HG03565 (cell line): ENCODE measurements around the gene DGKI.
A peak's percentile ranks its signal among the peaks of the same experiment; 100 is the strongest.

ENCODE experiments used
- ATAC-seq: cut with Tn5 transposase; IDR thresholded peaks from one replicate; pipeline ENCODE4 v1.9.1; 2021; ENCODE audit warnings: mild to moderate bottlenecking, moderate library complexity; ENCODE audit not compliant: unreplicated experiment

The DGKI gene

DNA sequence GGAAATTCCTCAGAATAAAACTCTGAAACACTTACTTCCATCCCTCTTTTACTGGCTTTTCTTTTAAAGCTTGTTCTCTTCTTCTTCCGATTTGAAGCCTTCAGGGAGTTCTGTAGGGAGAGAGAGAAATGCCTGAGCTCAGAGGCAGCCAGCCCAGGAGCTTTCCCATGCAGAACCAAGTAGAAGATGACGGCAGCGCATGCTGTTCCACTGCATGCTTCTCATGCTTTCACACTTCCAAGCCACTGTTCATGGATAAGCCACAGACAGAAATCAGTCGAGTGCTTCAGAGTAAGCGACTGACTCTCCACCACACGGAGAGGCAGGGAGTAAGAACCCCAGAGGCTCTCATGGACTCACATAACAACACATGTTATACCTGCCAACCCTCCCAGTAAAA lies 237.3 kb downstream of the DGKI start:
- no peak for ATAC-seq

DNA sequence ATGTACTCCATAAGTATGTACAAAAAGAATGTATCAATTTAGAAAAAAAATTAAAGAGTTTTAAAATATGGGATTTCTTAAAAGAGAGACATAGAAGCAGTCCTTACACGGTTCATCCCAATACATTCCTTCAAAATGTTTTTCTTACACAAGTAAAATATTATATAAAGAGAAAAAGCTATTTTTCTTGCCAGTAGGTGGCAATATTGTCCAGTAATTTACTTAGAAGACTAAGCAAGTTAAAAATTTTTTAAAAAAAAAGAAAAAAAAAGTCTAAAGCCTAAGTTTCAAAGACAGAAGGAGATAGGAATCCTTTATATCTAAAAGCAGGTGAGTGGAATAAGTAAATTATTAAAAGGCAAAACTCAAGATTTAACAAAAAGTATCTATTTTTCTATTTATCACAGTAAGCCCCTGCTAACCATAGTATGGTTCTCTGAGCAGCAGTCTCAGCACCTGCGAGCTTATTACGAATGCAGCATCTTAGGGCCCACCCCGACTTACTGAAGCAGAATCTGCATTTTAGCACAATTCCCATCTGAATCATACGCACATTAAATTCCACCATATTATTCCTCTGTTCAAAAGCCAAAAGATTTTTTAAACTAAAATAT lies 240.6 kb downstream of the DGKI start:
- no peak for ATAC-seq

- ATAC-seq, result no peak
Observed at GRCh38 chr7:137603043-137603442, 243.7 kb downstream of the DGKI start.

DNA sequence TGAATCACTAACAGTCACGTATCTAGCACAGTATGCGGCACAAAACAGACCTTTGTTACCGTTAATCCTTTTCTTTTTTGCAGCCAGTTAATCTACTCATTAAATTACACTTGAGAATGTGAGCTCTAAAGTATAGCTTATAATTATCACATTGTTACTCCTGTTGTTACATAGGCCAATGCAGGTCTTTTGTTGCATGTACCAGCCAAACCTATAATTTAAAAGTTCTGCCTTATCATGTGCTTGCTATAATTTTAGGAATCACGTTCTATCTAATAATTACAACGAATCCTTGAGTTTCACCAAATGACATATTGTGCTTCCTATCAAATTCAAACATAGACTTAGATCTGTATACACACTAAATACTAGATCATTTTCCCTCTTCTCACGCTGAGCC lies 245.1 kb downstream of the DGKI start:
- no peak for ATAC-seq

DNA sequence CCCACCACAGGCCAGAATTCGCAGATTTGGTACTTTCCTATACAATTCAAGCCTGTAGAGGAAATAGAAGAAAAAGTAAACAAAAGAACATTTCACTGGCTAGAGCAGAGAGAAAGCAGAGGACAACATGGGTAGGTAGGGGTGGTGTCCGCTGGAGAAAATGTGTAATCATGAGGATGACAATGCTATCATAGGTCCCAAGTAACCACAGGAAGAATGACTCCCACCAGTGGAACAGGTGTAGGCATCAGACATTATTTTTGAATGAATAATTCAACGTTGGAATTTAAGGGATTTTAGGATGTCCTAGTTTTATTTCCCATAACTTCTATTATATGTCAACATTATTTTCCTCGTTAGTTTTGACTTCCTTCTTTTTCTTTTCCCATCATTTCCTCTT lies 248.9 kb downstream of the DGKI start:
- no peak for ATAC-seq

- ATAC-seq, result no peak
Observed at GRCh38 chr7:137593115-137593711, 253.6 kb downstream of the DGKI start.

- ATAC-seq, result peak; percentile 81
Observed at GRCh38 chr7:137592232-137592896, 254.4 kb downstream of the DGKI start.

GRCh38 chr7:137591421-137591837 lies 255.3 kb downstream of the DGKI start:
- ATAC-seq, result no peak

DNA sequence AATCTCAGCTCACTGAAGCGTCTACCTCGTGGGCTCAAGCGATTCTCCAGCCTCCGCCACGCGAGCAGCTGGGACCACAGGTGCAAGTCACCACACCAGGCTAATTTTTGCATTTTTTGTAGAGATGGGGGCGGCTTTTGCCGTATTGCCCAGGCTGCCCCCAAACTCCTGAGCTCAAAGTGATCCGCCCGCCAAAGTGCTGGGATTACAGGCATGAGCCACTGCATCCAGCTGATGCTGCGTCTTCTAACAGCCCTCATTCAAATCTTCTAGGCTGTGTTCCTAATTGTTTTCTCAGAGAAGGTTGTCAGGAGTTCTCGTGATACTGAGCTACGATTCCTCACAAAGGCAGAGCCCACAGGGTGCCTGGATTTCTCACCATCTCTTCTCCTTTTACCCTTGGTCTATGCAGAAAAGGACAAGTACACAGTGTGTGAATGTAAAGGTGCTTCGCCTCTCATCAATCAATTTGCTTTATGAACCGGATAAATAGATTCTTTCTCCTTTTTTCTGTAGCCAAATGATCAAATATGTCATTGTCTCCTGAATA lies 255.9 kb downstream of the DGKI start:
- ATAC-seq, result no peak

DNA sequence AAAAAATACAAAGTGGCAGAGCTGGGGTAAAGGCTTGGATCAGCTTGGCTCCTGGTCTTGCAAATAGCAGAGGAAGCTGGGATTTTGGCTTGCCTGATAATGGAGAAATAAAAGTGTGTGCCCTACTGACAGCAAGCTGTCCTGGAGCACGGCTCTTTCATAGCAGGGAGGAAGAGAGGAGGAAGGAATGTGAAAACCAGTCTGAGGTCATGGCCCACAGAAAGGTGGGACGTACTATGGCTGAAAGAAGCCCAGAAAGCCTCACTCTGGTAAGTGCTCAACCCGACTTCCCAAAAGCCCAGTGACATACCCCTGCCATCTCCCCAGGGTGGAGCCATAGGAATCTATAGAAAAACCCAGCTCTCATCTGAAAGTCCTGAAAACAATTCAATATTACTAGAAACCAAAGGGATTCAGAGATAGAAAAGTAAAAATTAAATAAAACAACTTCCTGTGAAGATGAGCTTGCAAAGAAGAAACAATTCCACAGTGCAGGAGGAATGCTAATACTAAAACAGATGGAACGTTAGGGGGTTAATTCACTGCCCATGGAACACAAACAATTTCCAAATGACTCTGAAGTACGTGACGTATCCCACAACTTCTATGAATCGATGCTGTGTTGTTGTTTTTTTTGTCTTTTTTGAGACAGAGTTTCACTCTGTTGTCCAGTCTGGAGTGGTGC lies 256.6 kb downstream of the DGKI start:
- ATAC-seq, result no peak

GRCh38 chr7:137587326-137587725 lies 259.4 kb downstream of the DGKI start:
- ATAC-seq, result no peak

DNA sequence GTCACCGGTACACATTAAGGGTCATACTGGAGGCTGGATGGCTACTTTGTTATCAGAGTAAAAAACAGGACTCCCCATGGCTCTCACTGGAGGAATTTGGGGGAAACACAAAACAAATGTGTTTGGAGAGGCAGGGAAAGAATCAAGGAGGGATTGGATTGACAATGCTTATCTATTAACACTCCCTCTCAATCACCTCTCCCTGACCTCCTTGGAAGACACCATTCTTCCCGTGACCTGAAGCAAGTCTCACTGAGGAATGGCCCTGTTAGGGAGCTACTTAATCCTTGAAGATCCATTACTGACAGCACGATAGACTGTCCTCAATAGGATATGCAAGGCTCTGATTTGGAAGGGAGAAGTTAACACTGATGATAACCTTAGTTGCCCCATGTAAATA lies 261.2 kb downstream of the DGKI start:
- ATAC-seq, result no peak

- no peak for ATAC-seq
Observed at GRCh38 chr7:137583172-137583571, 263.6 kb downstream of the DGKI start.

- ATAC-seq, result no peak
Observed at GRCh38 chr7:137579913-137580640, 266.7 kb downstream of the DGKI start.

- ATAC-seq, result no peak
Observed at GRCh38 chr7:137578541-137578940, 268.2 kb downstream of the DGKI start.

GRCh38 chr7:137577184-137577583 lies 269.6 kb downstream of the DGKI start:
- ATAC-seq, result no peak

GRCh38 chr7:137576481-137576880 lies 270.3 kb downstream of the DGKI start:
- no peak for ATAC-seq

DNA sequence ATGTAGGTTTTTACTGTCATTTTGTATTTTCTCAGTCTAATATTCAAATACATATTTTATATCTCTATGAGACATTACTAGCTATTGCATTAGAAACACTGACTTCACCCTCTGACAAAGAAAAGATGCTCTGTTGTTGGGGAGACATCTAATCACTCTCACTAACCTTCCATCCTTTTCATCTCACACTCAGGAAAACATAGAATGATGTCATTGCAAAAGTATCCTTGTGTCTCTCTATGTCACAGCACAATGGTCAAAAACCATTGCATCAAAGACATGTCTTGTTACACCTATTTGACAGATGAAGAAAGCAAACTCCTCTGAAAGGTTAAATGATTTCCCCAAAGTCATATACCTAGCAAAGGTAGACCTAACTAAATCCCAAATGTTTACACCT lies 272.0 kb downstream of the DGKI start:
- ATAC-seq, result no peak

DNA sequence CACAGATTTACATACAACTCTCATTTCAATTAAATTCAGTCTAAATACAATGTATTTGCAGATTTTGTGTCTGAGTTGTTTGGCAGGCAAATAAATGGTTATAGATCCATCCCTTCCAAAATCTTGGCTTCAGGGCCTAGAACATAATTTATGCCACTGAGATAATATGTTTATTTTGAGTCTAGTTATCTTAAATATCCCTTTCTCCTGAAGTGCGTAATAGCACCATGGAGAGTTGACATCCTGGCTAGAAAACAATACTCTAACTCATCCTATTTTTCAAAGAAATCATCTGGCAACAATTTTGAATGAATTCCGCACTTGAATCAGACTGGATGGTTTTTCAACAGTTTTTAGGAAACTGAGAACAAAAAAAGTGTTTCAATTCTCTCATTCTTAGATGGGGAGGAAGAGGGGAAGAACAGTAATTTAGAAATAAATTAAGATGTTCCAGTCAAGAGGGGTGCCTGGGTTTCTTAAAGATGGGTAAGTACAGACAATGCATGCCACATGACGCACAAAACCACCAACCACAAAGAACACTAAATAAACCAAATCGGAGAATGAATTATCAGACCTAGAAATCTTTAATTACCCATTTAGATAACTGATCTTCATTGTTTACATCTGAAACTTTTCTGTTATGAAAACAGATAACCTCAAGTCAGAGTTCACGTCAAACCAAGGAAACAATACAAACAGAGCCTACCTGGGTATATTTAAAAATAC lies 274.6 kb downstream of the DGKI start:
- no peak for ATAC-seq

DNA sequence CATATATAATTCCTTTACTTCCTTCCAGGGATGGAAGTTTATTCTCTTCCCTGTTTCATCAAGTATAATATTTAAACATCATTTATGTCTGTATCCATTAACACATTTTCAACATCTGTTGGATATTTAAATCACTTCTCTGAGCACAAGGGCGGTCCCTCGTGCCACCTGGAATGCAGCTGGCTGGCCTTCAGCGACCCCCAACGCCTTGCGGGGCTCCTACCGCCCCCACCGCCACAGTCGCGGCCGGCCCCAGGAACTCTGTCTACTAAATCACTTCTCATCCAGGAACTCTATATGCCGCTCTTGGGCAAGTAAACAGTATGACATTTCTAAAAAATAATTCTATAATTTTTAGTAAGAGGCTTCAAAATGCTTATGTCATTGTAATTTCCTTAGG lies 282.1 kb downstream of the DGKI start:
- ATAC-seq, result no peak
